ENCODE results near the gene UHRF2. TPM values are rescaled to one million over a fixed set of nuclear protein-coding genes. Genes with fewer than 3 reads are reported as not detected.

Gene UHRF2
- total and polyA plus RNA-seq, 2 of the 4 experiments (the other 2 are of a cell fraction): 27.6 to 37.3 TPM

DNA sequence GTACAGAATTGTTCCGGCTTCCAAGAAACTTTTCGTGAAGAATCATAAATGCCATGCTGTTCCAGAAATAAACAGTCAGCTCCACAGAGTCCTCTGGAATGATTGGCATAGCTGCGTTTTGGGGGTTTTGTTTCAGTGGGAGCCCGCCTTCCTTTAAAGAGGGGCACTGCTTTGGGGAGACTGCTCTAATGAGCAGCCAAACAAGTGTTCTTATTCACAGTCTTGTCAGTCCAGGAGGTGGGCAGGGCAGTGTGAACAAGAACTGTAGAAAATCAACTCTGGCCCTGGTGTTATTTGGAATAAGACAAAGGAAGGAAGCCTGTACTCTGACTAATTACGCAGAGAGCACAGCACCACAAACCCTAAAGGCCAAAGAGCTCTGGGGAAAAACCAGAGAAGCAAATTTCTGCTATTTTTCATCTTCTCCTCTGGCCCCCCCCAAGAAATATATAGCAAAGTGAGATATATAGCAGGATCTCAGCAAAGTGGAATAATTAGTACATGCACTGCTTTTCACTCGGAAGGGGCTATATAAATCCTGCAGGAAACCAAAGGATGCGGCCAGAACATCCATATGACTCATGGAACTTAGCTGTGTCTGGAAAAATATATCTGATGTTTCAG lies 139.6 kb downstream of the UHRF2 start:
- Histone ChIP-seq H3K4me3 (ENCODE audit: insufficient read depth, low read depth, low read length) (no peak overlapping the region), H3K56ac (ENCODE audit: extremely low read depth, insufficient read depth, low read length) (no peak overlapping the region), H3K27me3 (ENCODE audit: control insufficient read depth, insufficient read depth, low read length) (no peaks in the 10 kb centered on the region), H2BK5ac (ENCODE audit: low read depth, low read length, poor library complexity, severe bottlenecking) (peak overlapping the region; percentile 73), H4K91ac (ENCODE audit: insufficient read depth, low read depth, low read length) (no peak overlapping the region), H3K9me3 (ENCODE audit: control insufficient read depth, insufficient read depth, low read length) (no peaks in the 10 kb centered on the region), H2BK15ac (ENCODE audit: low read depth, low read length) (no peak overlapping the region), H3K27ac (ENCODE audit: insufficient read depth, low read length) (peak overlapping the region; percentile 61), H3K79me1 (ENCODE audit: low read depth in 1 of 2, low read length in 2 of 2) (no peaks in the 10 kb centered on the region), H3K4ac (ENCODE audit: low read depth, low read length) (no peak overlapping the region), H2BK20ac (ENCODE audit: low read depth, low read length) (no peak overlapping the region), H3K36me3 (ENCODE audit: control insufficient read depth, insufficient read depth, low read length) (no peaks in the 10 kb centered on the region), H2AK9ac (replicated peaks; ENCODE audit: low read depth, low read length, poor library complexity) (no peak overlapping the region), H2BK120ac (ENCODE audit: low read depth, low read length) (0 out of 2 replicates have a peak overlapping the region, but pooled peaks have one; percentile 7), H2AK5ac (ENCODE audit: low read depth, low read length) (0 out of 2 replicates have a peak overlapping the region, but pooled peaks have one; percentile 60), H3K23ac (ENCODE audit: low read depth, low read length) (no peak overlapping the region), H4K5ac (ENCODE audit: low read depth, low read length) (peak overlapping the region; percentile 9), H4K8ac (ENCODE audit: low read depth in 2 of 2, low read length in 2 of 2) (peak overlapping the region in 1 of 2 experiments; percentile 66; a peak in 2 of 4 replicates), H3K9me1 (ENCODE audit: insufficient read depth, low read length) (peaks cover 5% of the 10 kb centered on the region; the same call in 1 of the 2 replicates), H3K18ac (ENCODE audit: low read depth, low read length) (peak overlapping the region; percentile 25; the same call in 1 of the 2 replicates), H3K9ac (ENCODE audit: low read depth, low read length) (no peak overlapping the region), H4K20me1 (ENCODE audit: insufficient read depth, low read length) (peaks cover 7% of the 10 kb centered on the region), H2AFZ (replicated peaks; ENCODE audit: low read length, poor library complexity) (peak overlapping the region; percentile 9), H3K14ac (replicated peaks; ENCODE audit: low read depth, low read length) (no peak overlapping the region), H3K4me1 (ENCODE audit: control insufficient read depth, insufficient read depth, low read length) (peaks cover 9% of the 10 kb centered on the region), H3K4me2 (ENCODE audit: low read depth, low read length) (peak overlapping the region; percentile 83)
- TF ChIP-seq FOS (IDR thresholded peaks at IDR 0.05; ENCODE audit: low read depth, low read length): 0 out of 2 replicates have a peak, but pooled peaks have one; percentile 15
- TF ChIP-seq CEBPB (IDR thresholded peaks at IDR 0.05; ENCODE audit: low read depth, low read length): no peak
- no peak for TF ChIP-seq MAZ (IDR thresholded peaks at IDR 0.05; ENCODE audit: borderline replicate concordance, low read depth, low read length)
- TF ChIP-seq MXI1 (IDR thresholded peaks at IDR 0.05; ENCODE audit: borderline replicate concordance, low read depth, low read length): no peak
- TF ChIP-seq RFX5 (IDR thresholded peaks at IDR 0.05; ENCODE audit: low read depth, low read length): no peak
- no peak for TF ChIP-seq NFE2L2 (IDR thresholded peaks at IDR 0.05; ENCODE audit: low read depth, low read length)
- ATAC-seq (ENCODE audit: low read depth) (peak; percentile 72), DNase-seq (peak; percentile 56)
- ChIA-PET POLR2A (ENCODE audit: unreplicated experiment) (no interaction called here), CTCF (interaction anchor here (0.6 kb wide), 1 partner anchor 28 kb away, joined by 4 read pairs; no protein-coding TSS in a partner anchor)
- dilution Hi-C loops (cut with HindIII; ENCODE audit: low sequenced_read_pairs, unreplicated experiment) (no loop called here), intact Hi-C loops (cut with micrococcal nuclease) (no loop called here), in situ Hi-C loops (cut with MboI; ENCODE audit: low sequenced_read_pairs) (no loop called here)
- 0% methylated on average over 2 of the region's 7 CpGs; no CpG with 5 or more reads in 1 of the 2 experiments for WGBS, 2 experiments (ENCODE audit: extremely low coverage in 2 of 2, insufficient read length in 1 of 2)
- BruUV-seq (replicated peaks): no TSS peak
